Spleen (tissue), 11 donors: ENCODE measurements around the gene IMMP2L. TPM values are rescaled to one million over a fixed set of nuclear protein-coding genes. Genes with fewer than 3 reads are reported as not detected.

Experiments
- DNase-seq: peaks from one replicate; pipeline ENCODE4 v3.0.0-alpha.2; 2020
- H3K27ac ChIP-seq, 8 donors: fragments of 200-600 bp; sonication (generic) in 7 of 8; 1 replicate in 4 of 8; 2 replicates in 4 of 8; pipeline versions ENCODE4 v1.5.0 to v1.8.0; 2016 to 2021; ENCODE audit warnings: inconsistent platforms in 4 of 8, mild to moderate bottlenecking in 4 of 8, moderate library complexity in 1 of 8
- H3K27me3 ChIP-seq, 7 donors: fragments of 200-600 bp; sonication (generic) in 6 of 7; replicated peaks in 1 of 7; 1 replicate in 4 of 7; 2 replicates in 3 of 7; pipeline versions ENCODE4 v1.5.0 to v1.8.0; 2016 to 2021; ENCODE audit warnings: inconsistent platforms in 3 of 7, mild to moderate bottlenecking in 1 of 7
- H3K36me3 ChIP-seq, 6 donors: fragments of 200-600 bp; sonication (generic) in 5 of 6; 1 replicate in 4 of 6; 2 replicates in 2 of 6; pipeline versions ENCODE4 v1.5.0 to v1.8.0; 2016 to 2021; ENCODE audit warnings: inconsistent platforms in 2 of 6
- H3K4me1 ChIP-seq, 6 donors: fragments of 200-600 bp; sonication (generic) in 5 of 6; 1 replicate in 3 of 6; 2 replicates in 3 of 6; pipeline versions ENCODE4 v1.5.0 to v1.8.0; 2016 to 2021; ENCODE audit warnings: inconsistent platforms in 3 of 6
- H3K4me3 ChIP-seq, 8 donors: fragments of 200-600 bp; sonication (generic) in 7 of 8; 1 replicate in 4 of 8; 2 replicates in 4 of 8; pipeline versions ENCODE4 v1.5.0 to v1.8.0; 2016 to 2021; ENCODE audit warnings: inconsistent platforms in 4 of 8, mild to moderate bottlenecking in 4 of 8, moderate library complexity in 2 of 8
- H3K9me3 ChIP-seq, 8 donors: fragments of 200-600 bp; sonication (generic) in 7 of 8; 1 replicate in 4 of 8; 2 replicates in 4 of 8; pipeline versions ENCODE4 v1.5.0 to v1.8.0; 2016 to 2021; ENCODE audit warnings: inconsistent platforms in 4 of 8
- CTCF ChIP-seq, 11 experiments: fragments of 200-600 bp in 7 of 11; fragments of 450-650 bp in 4 of 11; sonication (generic) in 4 of 11; IDR thresholded peaks in 8 of 11; conservative IDR thresholded peaks in 3 of 11; 1 replicate in 7 of 11; 2 replicates in 4 of 11; pipeline versions ENCODE4 v1.4.0 to v1.8.0; 2016 to 2021; ENCODE audit warnings: antibody characterized with exemption in 11 of 11, inconsistent platforms in 4 of 11, mild to moderate bottlenecking in 1 of 11
- POLR2A ChIP-seq, 3 donors: fragments of 450-650 bp; IDR thresholded peaks; one replicate each; pipeline ENCODE4 v1.5.1; 2017; ENCODE audit warnings: antibody characterized with exemption in 3 of 3, mild to moderate bottlenecking in 1 of 3
- POLR2AphosphoS5 ChIP-seq, 3 donors: sonication (generic); formaldehyde crosslinking; IDR thresholded peaks; one replicate each; pipeline ENCODE4 v1.5.1; 2017; ENCODE audit warnings: antibody characterized with exemption in 3 of 3
- WGBS, 5 donors: extraction: QIAGEN DNeasy Blood & Tissue Kit in 3 of 5; methylation state at CpG; one replicate each; pipeline versions ENCODE4 v1.1.5 to v1.1.7; 2013 to 2018; 5-methylcytosine and 5-hydroxymethylcytosine counted together
- intact Hi-C: fragments of 100-400 bp; cut with DNase I; formaldehyde crosslinking; loops from one replicate; pipeline ENCODE4 v1.15.0; 2023; ENCODE audit warnings: low total_unique reads
- polyA plus RNA-seq, 3 donors: library from polyadenylated mRNA; stranded (reverse); fragments of 200-250 nt; gene quantifications; one replicate each; pipeline ENCODE4 v1.2.1, GENCODE V29; 2013
- total RNA-seq, 7 donors: library from RNA; depleted of rRNA in 3 of 7; stranded (reverse); fragments of >200 nt in 3 of 7; fragmentation: NEBNext Ultra II Directional in 4 of 7; extraction: Animal tissue kit (Norgen Biotek cat#: 25700) in 4 of 7; gene quantifications; one replicate each; pipeline versions ENCODE4 v1.1.0 to v1.2.1, GENCODE V29; 2016 to 2021
- donor health status: healthy with polysubstance abuse.
- donor health status: DM: no; HTN: no; CAD: no; lungs with moderate emphysema.
- donor health status: DM: no; HTN: no; CAD: no.
- donor health status: Bipolar disorder and iron deficiency.
- donor health status: healthy.
- donor health status: DM: no; HTN: no; CAD: no.
- donor health status: DM: yes; HTN: yes; CAD: no.

Gene IMMP2L
- total and polyA plus RNA-seq, 10 donors: 6.5 to 32.7 (median 9.8) TPM

DNA sequence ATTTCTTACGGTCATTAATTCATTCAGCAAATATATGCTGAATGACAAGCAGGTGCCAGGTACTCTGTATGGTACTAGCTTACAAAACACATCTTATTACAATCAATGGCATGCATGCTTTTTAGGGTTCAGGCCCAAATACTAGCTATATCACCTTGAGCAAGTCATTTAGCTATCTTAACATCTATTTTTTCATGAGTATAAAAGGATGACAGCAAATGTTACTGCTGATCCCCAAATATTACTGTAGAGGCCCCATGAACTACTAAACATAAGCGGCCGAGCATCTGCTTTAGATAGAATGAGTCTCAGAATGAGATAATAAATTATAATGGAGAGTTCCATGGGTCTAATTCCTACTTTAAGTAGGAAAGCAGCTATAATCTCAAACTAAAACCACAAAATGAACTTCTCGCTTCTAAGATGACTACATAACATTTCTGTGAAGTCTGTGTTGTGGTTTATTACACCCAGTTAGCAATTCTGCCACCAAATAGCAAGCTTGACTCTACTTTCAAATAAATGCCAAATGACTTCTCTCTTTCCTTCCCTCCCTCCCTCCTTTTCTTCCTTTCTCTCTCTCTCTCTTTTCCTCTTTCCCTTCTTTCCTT lies 585.1 kb downstream of the IMMP2L start:
- intact Hi-C loops: no loop called here
- WGBS, 5 donors: 76 to 89% (median 86%) methylated on average over 4 of the region's 4 CpGs
- Histone ChIP-seq H3K27ac (no peak overlapping the region), H3K36me3 (no peaks in the 10 kb centered on the region), H3K4me1 (no peaks in the 10 kb centered on the region), H3K27me3 (no peaks in the 10 kb centered on the region), H3K4me3 (no peak overlapping the region), H3K9me3 (no peaks in the 10 kb centered on the region)
- TF ChIP-seq POLR2AphosphoS5 (IDR thresholded peaks at IDR 0.05) (no peak), POLR2A (IDR thresholded peaks at IDR 0.05) (no peak), CTCF (IDR thresholded peaks at IDR 0.05 in 8 of 11, conservative IDR thresholded peaks at IDR 0.05 in 3 of 11) (no peak)
- no peak for DNase-seq

DNA sequence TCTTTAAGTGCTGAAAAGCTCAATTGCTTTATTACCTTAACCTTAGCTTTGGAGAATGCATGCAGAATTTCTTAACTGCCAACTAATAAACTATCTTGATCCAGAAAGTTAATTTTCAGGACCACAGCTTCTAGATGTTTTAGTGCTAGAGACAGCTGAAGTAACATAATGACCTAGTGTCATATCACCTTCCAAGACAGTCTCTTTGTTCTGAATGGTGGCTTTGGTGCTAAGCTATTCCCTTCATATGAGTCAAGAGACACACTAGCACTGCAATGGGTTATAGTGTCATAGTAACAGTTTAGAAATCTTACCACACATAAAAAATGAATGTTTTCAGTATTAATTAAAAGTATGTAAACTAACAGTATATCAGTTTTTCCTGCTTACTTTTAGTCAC lies 586.8 kb downstream of the IMMP2L start:
- no peak overlapping the region for H3K27ac ChIP-seq
- intact Hi-C loops: no loop called here
- no peaks in the 10 kb centered on the region for H3K9me3 ChIP-seq
- DNase-seq: no peak
- no peak for TF ChIP-seq POLR2AphosphoS5 (IDR thresholded peaks at IDR 0.05)
- TF ChIP-seq POLR2A (IDR thresholded peaks at IDR 0.05): no peak
- TF ChIP-seq CTCF (IDR thresholded peaks at IDR 0.05 in 8 of 11, conservative IDR thresholded peaks at IDR 0.05 in 3 of 11): no peak
- no peaks in the 10 kb centered on the region for H3K36me3 ChIP-seq
- no peak overlapping the region for H3K4me3 ChIP-seq
- H3K27me3 ChIP-seq: no peaks in the 10 kb centered on the region
- no peaks in the 10 kb centered on the region for H3K4me1 ChIP-seq

DNA sequence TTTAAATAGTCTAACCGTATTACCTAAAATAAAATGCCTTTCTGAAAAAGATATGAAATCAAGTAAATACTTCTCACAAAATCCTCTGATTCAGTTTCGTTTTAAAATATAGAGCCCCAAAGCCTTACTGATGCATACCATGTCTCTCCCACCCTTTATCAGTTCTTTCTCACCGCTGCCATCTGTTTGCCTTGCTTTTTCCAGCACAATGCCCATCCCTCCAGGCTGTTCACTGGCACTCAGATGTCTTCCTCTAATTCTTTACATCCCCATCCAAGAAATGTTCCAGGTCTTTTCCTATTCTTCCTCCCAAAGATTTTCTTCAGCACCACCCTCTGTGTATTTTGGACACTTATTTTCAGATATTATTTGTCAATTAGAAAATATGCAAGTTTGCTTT lies 587.9 kb downstream of the IMMP2L start:
- no peak overlapping the region for H3K4me3 ChIP-seq
- no peak overlapping the region for H3K27ac ChIP-seq
- no peak for DNase-seq
- TF ChIP-seq POLR2A (IDR thresholded peaks at IDR 0.05) (no peak), CTCF (IDR thresholded peaks at IDR 0.05 in 8 of 11, conservative IDR thresholded peaks at IDR 0.05 in 3 of 11) (no peak), POLR2AphosphoS5 (IDR thresholded peaks at IDR 0.05) (no peak)
- no peaks in the 10 kb centered on the region for H3K9me3 ChIP-seq
- H3K36me3 ChIP-seq: no peaks in the 10 kb centered on the region
- intact Hi-C loops: no loop called here
- WGBS, 5 donors: 82 to 94% (median 89%) methylated on average over 3 of the region's 3 CpGs
- H3K4me1 ChIP-seq: no peaks in the 10 kb centered on the region
- H3K27me3 ChIP-seq: no peaks in the 10 kb centered on the region

- TF ChIP-seq CTCF (IDR thresholded peaks at IDR 0.05 in 8 of 11, conservative IDR thresholded peaks at IDR 0.05 in 3 of 11) (no peak), POLR2A (IDR thresholded peaks at IDR 0.05) (no peak), POLR2AphosphoS5 (IDR thresholded peaks at IDR 0.05) (no peak)
- Histone ChIP-seq H3K4me1 (no peaks in the 10 kb centered on the region), H3K27ac (no peak overlapping the region), H3K36me3 (no peaks in the 10 kb centered on the region), H3K9me3 (no peaks in the 10 kb centered on the region), H3K27me3 (no peaks in the 10 kb centered on the region), H3K4me3 (no peak overlapping the region)
- 85 to 94% (median 91%) methylated on average over 6 of the region's 6 CpGs for WGBS, 5 donors
- intact Hi-C loops: no loop called here
- DNase-seq: no peak
These were observed 588.9 kb downstream of the IMMP2L start for GRCh38 chr7:110973196-110973990.
